ENCODE measurements around the gene OR2A5.

GRCh38 chr7:144087230-144087629, 38.5 kb downstream of the OR2A5 start:
- no peak for TF ChIP-seq CTCF (IDR thresholded peaks at IDR 0.05)
- no peak for TF ChIP-seq POLR2A (IDR thresholded peaks at IDR 0.05)
